ENCODE measurements around the gene MMEL1. TPM values are rescaled to one million over a fixed set of nuclear protein-coding genes. Genes with fewer than 3 reads are reported as not detected.

The MMEL1 gene
- total RNA-seq, 1 experiment from 2014 or later = not detected

GRCh38 chr1:2591233-2591580 lies 41.6 kb downstream of the MMEL1 start:
- no peak overlapping the region for H3K27ac Mint-ChIP-seq (ENCODE audit: low read depth, unreplicated experiment)
- no peaks in the 10 kb centered on the region for H3K27me3 Mint-ChIP-seq (ENCODE audit: insufficient read depth, unreplicated experiment)
- peaks cover 14% of the 10 kb centered on the region for H3K36me3 Mint-ChIP-seq (ENCODE audit: insufficient read depth, unreplicated experiment)
- BruUV-seq (replicated peaks) = no TSS peak
- no peaks in the 10 kb centered on the region for H3K9me3 Mint-ChIP-seq (ENCODE audit: unreplicated experiment)
- no peak overlapping the region for H3K4me3 Mint-ChIP-seq (ENCODE audit: unreplicated experiment)
- POLR2A ChIA-PET = interaction anchor here (0.6 kb wide), 1 partner anchor 7 kb away, joined by 3 read pairs; no protein-coding TSS in a partner anchor
- intact Hi-C loops (cut with micrococcal nuclease) = no loop called here
- no peak for DNase-seq (ENCODE audit: unreplicated experiment)
- CTCF ChIA-PET = no interaction called here
- TF ChIP-seq CTCF (IDR thresholded peaks at IDR 0.05; ENCODE audit: unreplicated experiment) = no peak
- H3K4me1 Mint-ChIP-seq (ENCODE audit: insufficient read depth, unreplicated experiment) = no peaks in the 10 kb centered on the region

- POLR2A ChIA-PET = interaction anchor here (0.6 kb wide), 1 partner anchor 8 kb away, joined by 3 read pairs; no protein-coding TSS in a partner anchor
- CTCF ChIA-PET = no interaction called here
- BruUV-seq (replicated peaks) = no TSS peak
- Mint-ChIP-seq H3K4me3 (ENCODE audit: unreplicated experiment) (no peak overlapping the region), H3K36me3 (ENCODE audit: insufficient read depth, unreplicated experiment) (peaks cover 8% of the 10 kb centered on the region), H3K9me3 (ENCODE audit: unreplicated experiment) (no peaks in the 10 kb centered on the region), H3K4me1 (ENCODE audit: insufficient read depth, unreplicated experiment) (no peaks in the 10 kb centered on the region), H3K27ac (ENCODE audit: low read depth, unreplicated experiment) (no peak overlapping the region), H3K27me3 (ENCODE audit: insufficient read depth, unreplicated experiment) (no peaks in the 10 kb centered on the region)
- no peak for TF ChIP-seq CTCF (IDR thresholded peaks at IDR 0.05; ENCODE audit: unreplicated experiment)
- intact Hi-C loops (cut with micrococcal nuclease) = no loop called here
- no peak for DNase-seq (ENCODE audit: unreplicated experiment)
Observed at GRCh38 chr1:2590233-2591141, 42.3 kb downstream of the MMEL1 start.

DNA sequence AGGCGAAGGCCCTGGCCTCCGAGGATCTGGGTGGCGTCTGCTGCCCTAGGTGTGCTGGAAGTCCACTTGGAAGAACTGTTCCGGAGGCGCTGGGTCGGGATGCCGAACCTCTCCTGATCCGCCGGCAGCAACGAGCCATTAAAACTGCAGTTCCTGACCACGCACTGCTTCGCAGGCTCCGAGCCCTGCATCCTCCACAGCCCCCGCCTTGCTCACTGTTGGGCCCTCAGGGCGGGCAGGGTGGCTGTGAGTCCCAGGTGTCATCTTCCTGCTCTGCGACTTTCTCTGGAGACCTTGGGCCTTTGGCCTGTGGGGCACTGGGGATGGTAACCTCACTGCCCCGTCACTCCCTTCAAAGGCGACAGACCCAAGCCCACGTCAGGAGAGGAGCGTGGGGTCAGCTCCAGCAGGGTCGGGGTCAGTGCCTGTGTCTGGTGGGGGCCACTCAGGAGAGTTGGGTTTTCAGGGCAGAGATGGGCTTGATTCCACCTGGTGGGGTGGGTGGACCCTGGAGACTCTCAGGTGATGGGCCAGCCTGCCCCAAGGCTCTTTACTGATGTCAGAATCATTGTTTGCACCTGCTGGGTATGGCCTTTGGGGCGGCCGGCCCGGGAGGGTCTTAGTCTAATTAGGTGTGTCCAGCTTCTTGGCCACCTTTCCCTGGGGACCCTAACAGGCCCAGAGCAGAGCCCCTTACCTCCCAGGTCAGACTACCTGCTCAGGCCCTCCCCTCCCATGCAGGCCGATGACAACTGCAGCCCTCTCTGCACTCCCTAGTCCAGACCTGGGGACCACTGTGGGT lies 43.2 kb downstream of the MMEL1 start:
- CTCF ChIA-PET = no interaction called here
- DNase-seq (ENCODE audit: unreplicated experiment) = no peak
- Mint-ChIP-seq H3K36me3 (ENCODE audit: insufficient read depth, unreplicated experiment) (peaks cover 8% of the 10 kb centered on the region), H3K4me1 (ENCODE audit: insufficient read depth, unreplicated experiment) (no peaks in the 10 kb centered on the region), H3K4me3 (ENCODE audit: unreplicated experiment) (no peak overlapping the region), H3K27me3 (ENCODE audit: insufficient read depth, unreplicated experiment) (no peaks in the 10 kb centered on the region), H3K27ac (ENCODE audit: low read depth, unreplicated experiment) (no peak overlapping the region), H3K9me3 (ENCODE audit: unreplicated experiment) (no peaks in the 10 kb centered on the region)
- POLR2A ChIA-PET = interaction anchor here (0.6 kb wide), 1 partner anchor 823 kb away, joined by 3 read pairs; no protein-coding TSS in a partner anchor
- no TSS peak for BruUV-seq (replicated peaks)
- TF ChIP-seq CTCF (IDR thresholded peaks at IDR 0.05; ENCODE audit: unreplicated experiment) = no peak
- intact Hi-C loops (cut with micrococcal nuclease) = no loop called here
